Left hindlimb (tissue), 1 donor: ENCODE measurements around the gene ZNF474.
A peak's percentile ranks its signal among the peaks of the same experiment; 100 is the strongest.

Source experiments
- DNase-seq: peaks from one replicate; pipeline ENCODE4 v3.0.0-alpha.2; 2018

ZNF474 gene

DNA sequence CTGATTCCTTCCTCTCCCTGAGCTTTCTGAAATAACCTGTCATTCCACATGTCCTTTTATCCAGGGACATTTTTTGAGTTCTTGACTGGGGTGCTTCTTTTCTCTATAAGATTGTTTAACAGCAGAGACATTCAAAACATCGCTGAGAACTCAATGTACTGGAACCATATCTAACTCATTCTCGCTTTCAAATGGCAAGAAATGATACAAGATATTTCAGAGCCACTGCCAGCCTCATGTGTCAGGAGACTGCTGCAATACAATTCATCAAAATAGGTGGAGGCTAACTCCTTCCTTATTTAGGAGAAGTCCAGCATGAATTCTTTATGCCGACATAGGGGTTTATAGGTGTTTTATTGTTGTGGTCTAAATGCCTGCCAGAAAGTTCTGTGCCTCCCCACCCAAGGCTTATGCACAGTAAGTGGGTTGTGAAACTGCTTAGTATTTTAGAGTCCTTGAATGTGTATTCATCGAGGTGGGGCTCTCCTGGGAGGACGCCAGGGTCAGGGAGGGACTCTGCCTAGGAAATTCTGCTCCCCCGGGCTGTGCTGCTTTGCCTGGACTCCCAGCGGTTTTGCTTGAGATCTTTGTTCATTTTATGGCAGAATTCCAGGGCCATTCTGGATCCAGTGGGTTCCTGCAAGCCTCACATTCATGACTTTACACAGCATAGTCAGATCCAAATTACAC, 53.9 kb downstream of the ZNF474 start:
- DNase-seq = peak; percentile 54

DNA sequence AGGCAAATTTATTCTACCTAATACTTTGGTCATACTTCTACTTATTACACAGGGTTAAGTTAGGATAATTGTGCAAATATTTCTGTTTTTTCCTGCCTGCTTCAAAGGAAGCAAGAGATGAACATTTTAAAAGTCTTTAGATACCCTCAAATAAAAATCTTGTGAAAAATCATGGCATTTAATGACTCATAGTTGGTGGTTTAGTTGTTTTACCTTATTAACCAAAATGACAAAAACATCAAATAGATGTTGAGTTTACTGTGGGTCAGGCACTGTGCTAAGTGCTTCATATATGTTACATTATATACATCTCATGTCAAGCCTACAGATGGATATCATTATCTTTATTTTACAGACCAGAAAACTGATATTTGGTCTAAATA, 54.4 kb downstream of the ZNF474 start:
- DNase-seq = no peak

DNA sequence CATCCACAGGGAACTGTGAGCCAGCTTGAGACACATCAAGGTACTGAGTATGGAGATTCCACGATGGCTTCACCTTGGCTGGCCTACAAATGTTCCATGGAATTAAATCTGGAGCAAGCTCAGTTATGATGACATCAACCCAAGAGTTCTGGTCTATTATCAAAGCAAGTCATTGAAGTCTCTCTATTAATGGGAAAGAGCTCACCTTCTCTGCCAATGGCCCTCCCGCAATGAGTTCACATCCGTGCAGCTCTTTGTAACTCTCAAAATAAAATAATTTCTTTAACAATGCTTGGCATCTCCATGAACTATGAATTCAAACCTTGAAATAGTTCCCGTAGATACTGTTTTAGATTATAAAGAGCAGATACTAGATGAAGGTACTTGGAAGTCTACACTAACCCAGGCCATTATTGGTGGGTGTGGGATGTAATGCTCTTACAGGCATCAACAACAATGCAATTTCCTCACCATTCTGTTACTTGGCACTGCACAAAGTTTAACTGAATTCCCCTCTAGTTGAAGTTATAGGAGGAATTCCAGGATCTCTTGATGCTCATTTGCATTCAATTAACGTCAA, 55.4 kb downstream of the ZNF474 start:
- DNase-seq = no peak

DNA sequence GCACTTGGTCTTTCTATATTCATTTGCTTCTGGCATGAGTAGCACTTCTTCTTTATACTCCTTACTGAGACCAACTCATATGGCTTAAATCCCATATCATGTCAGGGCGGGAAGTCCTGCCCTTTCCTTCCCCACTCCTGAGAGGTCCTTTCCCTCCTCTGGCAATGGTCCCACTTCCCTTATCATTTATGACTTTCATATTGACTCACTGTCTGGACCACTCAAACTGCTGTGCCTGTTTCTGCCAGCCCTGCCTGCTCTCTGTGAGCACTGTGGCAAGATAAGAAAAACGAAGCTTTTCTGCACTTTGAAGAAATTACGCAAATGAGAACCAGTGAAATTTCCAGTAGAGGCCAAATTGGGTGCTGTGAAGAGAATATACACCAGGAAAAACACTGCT, 58.1 kb downstream of the ZNF474 start:
- DNase-seq = no peak

DNA sequence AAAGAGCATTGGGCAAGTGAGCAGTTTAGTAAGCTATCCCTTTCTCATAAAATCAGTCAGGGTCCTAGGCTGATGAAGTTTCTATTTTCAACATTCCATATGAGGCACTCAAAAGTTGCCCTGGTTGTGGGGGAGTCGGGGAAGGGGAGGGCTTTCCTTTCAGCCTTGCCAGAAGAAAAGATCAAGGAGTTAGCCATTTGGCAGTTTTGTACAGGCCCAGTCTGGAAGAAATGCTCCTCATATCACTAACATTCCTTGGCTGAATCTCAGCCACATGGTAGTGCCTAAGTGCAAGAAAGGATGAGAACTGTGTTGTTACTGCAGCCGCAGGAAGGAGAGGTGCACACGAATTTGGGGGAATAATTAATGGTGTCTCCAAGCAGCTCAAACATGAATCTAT, 60.8 kb downstream of the ZNF474 start:
- no peak for DNase-seq

DNA sequence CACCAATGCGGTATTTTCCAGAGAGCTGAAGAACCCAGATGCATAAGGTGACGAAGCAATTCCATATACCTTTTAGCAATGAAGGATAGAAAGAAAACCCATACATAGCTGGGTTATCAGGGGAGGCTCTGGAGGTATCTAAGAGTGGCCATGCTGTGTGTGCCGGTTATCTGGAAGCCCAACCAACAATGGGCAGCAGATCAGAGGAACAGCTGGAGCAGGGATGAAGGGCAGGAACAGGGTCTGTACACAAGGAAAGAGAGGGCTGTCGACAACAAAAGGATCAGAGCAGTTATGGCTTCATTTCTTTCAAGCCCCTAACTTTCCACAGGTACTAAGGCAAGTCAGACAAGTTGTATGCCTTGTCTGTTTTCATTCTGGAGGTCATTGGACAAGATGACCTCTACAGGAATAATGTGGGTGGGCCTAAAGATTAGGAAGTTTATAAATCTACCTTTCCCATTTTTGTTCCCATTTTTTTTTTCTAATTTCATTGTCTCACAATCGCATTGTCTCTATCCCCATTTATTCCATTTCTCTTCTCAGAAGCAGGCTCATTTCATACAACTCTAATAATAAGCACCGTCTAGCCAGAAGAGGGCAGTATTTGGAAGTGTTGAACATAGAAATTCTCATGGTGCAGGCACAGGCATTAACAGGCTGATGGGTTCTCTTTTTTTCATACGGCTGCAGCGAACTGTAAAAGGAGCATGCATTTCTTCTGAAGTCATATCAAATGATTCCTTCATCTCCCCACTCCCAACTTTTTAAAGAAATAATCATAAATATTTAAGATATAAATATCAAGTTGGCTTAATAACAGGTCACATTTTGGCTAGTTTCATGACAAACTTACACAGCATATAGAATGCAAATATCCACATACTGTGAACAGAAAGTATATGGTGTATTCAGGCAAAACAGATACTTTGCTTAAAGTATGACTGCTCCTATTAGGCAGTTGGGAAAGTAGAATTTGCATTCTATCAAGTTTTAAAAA, 63.5 kb downstream of the ZNF474 start:
- no peak for DNase-seq

DNA sequence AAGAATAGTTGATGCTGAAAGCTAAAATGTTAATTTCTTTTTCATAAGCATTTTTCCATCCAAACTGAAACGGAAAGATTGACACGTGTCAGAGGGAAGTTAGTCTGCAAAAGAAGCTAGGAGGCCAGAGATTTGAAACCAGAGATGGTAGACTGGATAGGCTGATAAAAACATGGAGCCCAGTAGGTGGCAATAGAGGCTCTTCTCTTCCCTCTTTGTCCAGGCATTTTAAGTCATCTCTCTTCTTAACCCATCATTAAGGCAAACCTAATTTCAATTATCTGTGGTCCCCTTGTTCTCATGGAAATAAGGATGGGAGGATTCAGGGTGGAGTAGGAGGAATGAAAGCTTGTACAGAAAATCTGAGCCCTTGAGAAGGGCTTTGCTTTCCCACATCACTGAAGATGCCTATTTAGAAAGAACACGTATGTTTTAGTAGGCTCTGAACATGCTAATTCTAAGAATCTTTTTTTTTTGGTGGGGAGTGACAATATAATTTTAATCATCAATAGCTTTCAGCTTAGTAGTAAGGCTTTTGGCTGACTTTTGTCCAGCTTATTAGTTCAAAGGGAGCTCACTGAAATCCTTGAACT, 66.6 kb downstream of the ZNF474 start:
- peak; percentile 47 for DNase-seq

DNA sequence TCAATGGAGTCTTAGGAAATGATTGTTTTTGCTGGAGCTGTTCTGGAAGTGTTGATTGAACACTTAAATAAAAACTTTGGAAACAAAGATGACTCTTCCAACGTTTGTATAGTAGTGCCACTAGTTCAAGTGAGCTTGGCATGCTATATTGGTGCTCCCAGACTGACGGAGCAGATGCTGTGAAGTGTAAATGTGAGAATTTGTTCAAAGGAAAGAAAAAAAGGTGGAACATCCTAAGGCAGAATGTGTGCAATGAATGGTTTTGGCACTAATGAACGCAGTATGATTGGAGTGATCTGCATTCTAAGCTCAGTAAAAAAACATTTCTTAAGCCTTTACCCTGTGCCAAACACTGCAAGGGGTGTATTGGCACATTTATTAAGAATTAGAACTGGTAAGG, 69.8 kb downstream of the ZNF474 start:
- no peak for DNase-seq

DNA sequence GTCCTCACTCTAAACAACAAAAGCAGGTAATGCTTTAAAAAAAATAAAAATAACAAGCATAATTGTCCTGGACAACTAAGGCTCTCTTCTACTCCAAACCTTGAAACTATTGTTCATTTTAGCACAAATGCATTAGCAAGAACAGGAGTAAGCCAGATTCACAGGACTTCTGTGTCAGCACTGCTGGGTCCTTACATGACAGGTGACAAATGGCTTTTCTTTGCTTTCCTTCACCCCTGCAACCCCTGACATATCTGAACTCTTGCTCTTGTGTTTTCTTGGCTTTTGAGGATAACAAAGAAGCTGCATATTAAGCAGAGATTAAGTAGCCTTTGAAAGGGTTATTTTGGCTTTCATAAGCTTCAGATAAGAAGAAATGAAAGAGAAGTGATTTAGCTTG, 71.1 kb downstream of the ZNF474 start:
- DNase-seq = no peak

DNA sequence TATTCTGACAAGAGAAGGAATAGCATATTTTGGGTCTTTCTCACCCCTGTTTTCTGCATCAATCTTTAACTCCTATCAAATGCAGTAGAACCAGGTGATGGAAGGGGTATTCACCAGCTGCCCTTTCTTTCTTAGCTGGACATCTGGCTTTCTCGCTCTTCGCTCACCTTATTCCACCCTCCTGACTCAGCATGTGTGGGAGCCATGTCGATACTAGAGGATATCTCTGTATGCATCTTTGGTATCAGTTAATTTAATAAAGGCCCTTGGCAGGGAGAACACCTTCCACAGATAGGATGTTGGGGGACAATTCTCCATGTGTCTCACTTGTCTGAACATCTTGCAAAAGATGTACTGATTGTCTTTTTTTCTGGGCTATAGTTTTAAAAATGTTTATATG, 71.5 kb downstream of the ZNF474 start:
- no peak for DNase-seq

DNA sequence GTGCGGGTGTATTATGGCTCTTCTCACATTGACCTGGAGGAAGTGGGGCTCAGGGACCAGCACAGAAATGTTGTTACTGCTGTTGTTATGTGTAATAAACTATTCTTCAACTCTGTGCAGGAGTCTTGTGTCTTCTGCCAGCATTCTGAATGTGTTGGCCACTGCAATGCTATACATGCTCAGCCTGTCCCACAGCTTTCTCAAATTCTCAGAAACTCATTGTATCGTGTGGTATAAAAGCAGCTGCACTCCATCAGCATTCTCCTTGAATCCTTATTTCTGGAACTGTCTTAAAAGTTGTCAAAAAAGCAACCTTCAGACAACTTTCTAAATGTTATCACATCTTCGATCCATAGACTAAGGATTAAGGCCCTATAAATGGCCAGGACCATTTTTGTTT, 72.0 kb downstream of the ZNF474 start:
- DNase-seq = no peak

DNA sequence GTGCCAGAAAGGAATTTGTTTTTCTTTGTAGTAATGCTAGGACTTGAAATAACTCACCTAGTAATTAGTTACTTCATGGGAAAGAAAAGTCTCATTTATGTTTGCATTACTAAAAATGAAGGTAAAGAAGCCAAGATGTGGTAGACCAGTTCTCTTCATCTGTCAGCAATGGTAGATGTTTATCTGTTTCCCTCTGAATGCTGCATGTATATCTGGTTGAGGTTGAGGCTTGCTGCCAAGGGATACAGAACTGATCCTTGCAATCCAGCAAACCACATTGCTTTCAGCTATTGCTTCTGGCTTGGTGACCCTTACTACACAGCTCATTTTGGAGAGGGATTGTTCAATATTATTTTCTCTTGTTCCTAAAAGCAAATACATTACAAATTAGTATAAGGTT, 73.6 kb downstream of the ZNF474 start:
- DNase-seq = no peak
